Hematopoietic multipotent progenitor cell treated with erythropoietin and hydrocortisone succinate and interleukin-3 and kit ligand, for 4 days (in vitro differentiated cells): ENCODE measurements around the gene NAA60.

Experiments used
- DNase-seq: peaks from one replicate; pipeline ENCODE4 v3.0.0-alpha.2; 2015

NAA60 gene

DNA sequence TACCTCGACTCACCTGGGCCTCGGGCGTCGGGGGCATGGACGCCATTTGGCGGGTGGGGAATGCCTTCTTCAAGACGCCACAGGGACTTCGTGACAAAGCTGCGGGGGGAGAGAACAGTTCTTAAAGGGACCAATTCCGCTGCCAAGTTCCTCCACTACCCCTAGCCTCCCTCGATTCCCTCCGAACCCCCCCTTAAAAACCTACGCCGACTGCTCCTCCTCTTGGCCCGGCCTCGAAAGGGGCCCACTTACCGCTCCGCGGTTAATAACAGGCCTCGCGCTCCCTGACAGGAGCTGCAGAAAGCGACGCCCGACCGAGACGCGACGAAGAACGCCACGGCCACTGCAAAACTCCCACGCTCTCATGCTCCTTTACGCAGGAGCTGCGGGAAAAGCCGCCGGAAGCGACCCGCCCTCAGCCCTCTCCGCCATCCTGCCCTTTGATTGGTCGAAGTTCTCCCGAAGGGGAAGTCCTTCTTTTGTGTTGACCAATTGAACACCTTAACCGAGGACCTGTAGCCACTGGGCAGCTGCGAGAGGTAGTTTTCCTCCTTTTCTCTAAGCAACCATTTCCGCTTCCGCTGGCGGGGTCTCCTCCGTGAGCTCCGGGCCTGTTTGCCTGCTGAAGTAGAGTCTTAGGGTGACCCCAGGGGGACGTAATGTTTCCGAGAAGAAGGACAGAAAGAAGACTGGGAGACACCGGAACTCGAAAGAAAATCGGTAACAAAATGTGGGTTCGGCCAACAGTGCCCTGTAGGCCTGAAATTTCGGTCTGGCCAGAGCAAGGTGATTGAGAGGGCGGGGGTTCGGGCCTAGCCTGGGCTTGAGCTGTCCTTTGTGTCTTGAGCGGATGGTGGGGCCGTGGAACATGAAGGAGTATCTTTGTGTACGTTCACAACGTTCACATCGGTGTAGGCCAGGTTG, at the start of gene NAA60, which contains the start of gene ZNF597:
Gene NAA60, plus strand, starts transcription at position 573 of the 924 bp plus-strand sequence. CDS start 32,548 bp downstream, outside the sequence.
Gene ZNF597, minus strand, starts transcription at position 397 of the 924 bp plus-strand sequence. Its CDS starts 351 bp downstream, at position 46.
- peak; percentile 97 for DNase-seq

DNA sequence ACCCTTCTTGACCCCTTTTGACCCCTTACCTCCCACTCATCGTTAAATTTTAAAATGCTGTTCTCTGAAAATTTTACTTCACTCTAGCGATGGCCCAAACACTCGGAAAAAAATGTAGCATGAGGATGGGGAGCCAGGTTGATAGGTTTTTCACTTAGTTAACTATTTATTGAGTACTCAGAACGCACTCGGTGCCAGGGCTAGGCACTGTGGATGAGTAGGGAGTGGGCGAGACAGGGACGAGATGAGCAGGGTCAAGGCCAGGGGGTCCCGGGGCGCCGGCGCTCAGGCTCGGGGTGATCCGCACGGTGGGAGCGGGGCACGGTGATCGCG, 43.1 kb upstream of the NAA60 start:
- no peak for DNase-seq

DNA sequence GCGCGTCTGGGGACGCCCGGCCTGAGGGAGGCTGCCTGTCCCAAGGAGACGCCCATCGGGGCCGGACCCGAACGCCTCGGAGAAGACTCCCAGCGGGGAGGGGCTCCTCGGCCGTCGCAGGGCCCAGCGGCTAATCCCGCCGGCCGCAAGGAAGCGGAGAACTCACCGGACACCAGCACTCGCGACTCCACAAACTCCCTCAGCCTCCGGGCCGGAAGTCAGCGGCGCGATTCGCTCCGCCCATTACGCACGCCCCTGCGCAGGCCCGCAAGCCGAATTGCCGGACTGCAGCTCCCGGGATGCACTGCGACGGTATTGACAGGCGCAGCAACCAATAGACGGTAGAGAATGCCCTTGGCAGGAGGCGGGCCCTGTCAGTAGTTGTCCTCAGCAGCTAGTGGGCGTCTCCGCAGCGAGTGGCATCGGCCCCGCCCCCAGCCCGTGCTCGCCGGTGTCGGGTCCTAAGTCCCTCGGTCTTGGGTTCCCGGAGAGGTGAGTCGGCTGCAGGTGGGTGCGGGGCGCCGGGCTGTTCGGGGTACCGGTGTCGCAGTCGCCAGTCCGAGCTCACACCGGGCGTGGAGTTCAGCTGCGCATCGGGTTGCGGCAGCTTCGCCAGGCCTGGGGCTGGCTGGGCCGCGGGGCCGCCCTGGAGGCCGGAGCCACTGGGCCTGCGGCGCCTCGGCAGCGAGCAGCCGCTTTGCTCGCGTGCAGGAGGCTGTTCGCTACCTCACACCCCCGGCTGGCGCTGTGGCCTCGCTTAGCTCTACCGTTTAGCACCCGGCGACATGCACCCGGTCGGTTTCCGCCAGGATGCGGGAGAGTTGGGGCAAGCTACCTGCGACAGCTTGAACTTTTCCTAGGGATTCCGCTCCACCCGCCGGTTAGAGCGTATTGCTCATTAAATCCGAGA, 42.4 kb upstream of the NAA60 start, which contains the start of the genes ZNF174 and ZSCAN32:
Gene ZNF174, plus strand, starts transcription at position 437 of the 910 bp plus-strand sequence. CDS start 790 bp downstream, outside the sequence.
Gene ZSCAN32, minus strand, starts transcription at position 226 of the 910 bp plus-strand sequence. CDS start 3,447 bp downstream, outside the sequence.
- peak; percentile 99 for DNase-seq

DNA sequence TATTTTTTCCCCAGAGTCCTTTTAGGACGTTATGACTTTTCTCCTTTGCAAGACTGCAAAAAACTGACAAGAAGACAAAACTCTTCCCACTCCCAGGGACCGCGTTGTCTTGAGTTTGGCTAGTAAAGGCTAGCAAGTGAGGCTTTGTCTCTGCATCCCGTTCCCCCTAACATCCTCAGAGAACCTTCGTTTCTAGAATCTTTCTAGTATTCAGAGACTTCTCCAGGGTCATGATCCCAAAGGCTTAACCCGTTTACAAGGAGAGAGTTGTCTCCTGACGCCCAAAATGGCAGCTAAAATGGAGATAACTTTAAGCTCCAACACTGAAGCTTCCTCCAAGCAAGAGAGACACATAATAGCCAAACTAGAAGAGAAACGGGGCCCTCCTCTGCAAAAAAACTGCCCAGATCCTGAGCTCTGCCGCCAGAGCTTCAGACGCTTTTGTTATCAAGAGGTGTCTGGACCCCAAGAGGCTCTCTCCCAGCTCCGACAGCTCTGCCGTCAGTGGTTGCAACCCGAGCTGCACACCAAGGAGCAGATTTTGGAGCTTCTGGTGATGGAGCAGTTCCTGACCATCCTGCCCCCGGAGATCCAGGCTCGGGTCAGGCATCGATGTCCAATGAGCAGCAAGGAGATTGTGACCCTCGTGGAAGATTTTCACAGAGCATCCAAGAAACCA, 41.6 kb upstream of the NAA60 start:
- DNase-seq = peak; percentile 42

DNA sequence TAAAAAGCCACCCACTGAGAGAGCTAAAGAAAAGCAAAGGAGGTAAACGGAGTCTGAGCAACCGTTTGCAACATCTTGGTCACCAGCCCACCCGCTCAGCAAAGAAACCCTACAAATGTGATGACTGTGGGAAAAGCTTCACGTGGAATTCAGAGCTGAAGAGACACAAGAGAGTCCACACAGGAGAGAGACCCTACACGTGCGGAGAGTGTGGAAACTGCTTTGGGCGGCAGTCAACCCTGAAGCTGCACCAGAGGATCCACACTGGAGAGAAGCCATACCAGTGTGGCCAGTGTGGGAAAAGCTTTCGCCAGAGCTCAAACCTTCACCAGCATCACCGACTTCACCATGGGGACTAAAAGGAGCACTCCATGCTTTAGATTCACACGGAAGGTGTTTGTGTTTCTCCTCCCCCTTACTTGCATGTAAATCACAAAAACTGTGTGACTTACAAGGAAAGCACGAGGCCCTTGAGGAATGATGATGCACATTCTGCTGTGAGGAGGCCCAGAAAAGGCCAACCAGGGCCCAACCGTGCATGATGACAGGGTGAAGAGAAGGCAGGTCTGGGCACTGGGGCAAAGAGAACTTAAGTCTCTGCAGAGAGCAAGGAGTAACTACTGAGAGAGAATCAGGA, 34.8 kb upstream of the NAA60 start:
- DNase-seq = no peak

DNA sequence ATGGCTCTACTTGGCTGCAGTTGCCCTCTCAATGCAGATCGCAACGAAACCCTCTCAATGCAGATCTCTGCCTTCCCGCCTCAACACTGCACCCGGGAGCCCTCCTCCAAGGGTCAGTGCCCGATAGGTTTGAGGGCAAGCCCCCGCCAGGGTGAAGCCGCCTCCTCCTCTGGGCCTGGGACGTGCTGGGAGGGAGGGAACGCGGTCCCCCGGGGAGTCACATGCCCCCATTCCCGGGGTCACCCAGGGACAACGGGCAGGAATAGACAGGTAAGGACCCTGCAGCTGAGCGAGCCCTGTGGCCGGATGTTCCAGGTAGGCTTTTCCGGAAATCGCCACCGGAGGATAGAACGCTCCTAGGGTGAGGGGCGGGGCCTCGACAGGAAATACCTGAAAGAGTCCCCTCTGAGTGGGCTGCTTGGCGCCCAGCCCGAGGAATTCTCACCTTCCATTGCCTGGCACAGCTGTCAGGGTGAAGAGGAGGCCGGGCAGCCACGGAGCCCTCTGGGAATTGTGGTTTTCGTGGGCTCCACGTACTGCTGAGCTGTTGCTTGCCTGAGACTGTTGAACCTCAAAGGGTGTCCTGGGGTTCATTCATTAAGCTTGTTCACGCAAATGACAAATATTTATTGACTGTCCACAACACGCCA, 29.6 kb upstream of the NAA60 start:
- no peak for DNase-seq

DNA sequence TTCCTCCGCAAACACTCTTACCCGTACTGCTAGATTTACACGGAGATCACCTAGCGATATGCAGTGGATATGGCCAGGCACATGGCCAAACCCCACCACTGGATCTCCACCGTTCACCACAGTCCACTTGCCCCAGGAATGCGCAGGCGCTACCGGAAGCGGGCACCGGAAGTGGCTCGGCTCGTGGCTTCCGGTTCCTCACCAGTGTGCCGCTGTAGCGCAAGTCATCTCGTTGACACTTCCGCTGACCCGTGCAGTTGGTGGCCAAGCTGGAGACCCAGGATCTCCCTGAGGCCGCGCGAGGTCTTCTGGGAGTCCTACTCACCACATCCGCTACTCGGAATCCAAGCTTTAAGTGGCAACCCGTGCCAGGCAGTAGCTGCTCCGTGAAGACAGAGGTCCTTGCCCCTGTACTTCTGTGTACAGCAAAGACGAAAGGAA, 11.7 kb upstream of the NAA60 start:
- peak; percentile 85 for DNase-seq

DNA sequence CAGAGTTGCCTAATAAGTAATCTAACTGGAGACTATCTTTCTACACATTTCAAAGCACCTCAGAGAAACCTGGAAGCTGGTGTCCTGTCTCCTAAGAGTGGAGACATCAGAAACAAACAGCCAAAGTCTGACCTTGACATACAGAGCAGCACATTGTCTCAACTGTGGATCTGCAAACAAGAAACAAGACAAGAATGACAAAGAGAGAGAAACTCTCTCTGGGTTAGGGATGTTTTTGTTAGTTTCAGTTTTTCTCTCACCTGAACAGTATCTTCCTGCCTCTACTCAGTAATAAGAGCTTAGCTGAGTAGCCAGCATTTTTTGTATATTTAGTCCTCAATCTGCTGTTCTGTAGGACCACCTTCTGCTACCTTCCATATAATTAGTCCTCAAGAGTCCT, 9.1 kb upstream of the NAA60 start:
- DNase-seq = no peak

DNA sequence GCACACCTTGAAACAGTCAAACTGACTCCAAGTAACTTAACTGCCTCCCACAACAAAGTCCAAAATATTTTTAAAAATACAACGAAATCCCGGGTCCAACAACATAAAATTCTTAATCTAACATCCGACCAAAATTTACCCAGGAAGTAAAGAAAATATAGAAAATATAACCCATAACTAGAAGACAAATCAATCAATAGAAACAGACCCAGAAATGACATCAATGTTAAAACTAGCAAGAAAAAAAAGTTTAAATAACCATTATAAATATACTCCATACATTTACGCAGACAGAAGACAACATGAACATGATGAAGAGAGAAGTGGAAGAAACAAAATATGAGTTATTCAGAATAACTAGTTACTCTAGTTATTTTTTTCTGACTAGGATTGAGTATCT, 3.8 kb upstream of the NAA60 start:
- DNase-seq = no peak

DNA sequence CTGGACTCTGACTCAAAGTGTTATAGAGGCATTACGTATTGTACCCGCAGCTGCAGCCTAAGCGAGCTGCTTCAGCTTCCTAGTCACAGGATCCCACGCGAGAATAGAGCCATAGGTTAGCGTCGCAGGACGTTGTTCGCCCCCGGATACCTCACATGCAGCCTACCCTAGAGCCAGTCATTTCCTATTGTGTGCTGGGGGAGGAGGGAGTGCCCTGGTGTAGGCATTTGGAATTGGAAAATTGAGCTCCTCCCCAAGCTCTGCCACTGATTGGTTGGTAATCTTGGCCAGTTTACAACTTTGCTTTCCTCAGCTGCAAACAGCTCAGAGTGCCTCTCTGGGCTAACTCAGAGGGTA, 530 bp downstream of the NAA60 start:
- DNase-seq = peak; percentile 77

DNA sequence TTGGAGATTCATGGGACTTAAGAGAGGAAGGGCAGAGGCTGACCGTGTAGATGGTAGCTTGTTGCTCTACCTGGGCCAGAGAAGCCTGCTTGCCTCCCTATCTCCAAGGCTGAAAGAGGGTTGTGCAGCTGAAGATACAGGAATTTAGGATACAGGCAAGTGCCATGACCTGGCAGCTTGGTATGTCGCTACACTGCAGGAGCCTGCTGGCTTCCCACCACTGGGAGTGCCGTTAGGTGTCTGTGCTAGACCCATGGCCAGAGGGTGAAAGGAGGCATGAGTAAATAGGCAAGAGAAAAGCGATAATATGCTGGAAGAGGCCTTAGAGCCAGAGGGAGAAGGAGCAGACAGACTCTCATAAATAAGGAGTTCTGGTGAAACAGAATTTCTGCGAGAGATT, 10.6 kb downstream of the NAA60 start:
- no peak for DNase-seq

DNA sequence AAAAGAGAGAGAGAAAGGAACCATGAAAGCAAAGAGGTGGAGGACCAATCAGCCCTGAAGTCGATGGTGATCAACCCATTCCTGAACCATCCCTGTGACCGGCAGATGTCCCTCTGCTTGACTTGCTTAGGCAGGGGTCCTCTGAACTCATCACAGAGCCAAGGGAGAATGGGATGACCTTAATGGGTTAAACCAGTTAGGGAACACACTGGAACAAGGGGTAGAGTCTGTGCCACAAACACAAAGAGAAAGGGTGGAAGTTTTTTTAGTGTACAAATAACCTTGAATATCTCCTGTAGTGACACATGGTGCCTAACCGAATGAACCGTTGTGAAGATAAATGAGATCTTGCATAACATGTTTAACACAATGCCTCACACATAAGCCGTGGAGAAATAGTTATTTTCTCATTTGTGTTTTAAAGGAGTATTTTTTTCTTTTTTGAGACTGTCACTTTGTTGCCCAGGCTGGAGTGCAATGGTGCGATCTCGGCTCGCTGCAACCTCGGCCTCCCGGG, 11.2 kb downstream of the NAA60 start:
- DNase-seq = peak; percentile 35

DNA sequence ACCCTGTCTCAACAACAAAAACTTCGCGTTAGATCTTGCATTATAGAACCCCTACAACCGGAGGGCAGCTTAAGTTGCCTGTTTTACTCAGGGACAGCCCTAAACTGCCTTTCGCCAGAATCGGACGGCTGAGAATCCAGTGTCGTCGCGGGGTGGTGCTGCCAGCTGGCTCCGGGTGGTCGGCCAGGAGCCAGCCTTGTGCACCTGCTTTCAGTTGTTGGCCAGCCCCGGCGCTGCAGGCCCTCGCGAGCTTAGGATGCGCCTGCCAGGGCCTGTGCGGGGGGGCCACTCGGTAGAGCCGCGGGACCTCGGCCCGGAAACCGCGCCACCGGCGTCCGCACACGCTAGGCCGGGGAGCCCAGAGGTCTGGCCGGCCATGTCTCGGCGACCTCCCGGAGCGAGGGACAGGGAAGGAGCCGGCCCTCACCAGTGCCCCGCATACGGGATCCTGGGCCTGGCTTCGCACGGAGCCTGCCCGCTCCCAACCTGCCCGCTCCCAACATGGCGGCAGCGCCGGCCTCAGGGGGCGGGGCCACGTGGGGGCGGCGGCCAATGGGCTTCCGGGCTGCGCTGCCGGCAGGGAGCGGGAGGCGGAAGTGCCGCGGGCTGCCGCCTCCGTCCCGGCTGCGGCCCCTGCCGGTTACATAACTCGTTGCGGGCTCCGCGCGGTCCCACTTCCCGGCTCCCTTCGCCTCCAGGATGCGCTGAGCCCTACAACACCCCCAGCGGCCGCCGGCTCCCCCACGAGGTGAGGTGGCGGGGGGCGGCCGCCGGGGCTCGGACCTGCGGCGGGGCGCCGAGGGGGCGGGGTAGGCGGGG, 14.2 kb downstream of the NAA60 start:
- DNase-seq = peak; percentile 96

DNA sequence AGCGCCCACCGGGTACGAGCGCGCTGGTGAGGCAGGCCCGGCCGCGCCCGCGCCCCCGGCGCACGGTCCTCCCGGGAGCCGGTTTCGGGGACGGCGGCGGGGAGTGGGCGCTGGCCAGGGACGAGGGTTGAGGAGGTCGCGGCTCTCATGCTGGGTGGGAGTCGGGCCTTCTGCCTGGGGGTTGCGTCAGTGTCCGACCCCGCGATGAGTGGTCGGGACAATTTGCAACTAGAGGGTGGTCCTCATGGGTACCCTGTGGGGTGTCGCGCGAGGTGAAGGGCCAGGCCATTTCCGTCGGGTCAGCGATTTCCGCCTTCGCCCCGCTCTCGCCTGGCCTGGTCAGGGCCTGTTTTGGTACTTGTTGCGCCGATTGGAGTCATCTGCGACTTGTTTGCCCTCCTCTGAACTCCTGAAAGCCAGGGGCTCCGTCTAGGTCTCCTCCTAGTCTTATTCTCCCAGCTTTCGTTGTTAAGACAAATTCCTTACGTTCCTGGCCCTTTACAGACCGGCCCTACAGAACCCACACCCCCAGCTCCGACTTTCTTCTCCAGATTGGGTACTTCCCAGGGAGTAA, 14.9 kb downstream of the NAA60 start:
- DNase-seq = peak; percentile 27

DNA sequence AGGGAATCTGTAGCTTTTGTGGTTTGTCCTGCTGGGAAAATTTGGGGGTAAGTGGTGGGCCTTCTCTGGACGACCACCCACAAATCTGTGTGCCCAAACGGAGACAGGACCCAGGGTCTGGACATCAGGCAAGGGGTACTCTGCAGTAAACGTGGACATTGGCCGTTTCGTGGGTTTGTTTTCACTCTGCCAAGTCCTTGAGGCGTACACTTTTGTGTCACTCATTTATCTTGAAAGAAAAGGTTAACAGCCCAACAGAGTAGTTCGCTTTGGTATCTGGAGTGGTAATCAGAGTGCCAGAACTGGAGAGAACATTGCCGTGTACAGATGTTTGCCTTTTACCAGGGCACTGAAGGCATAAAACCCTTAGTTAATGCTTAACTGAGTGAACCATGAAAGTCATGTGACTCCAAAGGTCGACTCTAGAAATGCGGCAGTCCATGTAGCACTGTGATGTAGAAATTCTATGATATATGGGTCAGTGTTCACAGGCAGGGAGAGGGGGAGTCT, 15.4 kb downstream of the NAA60 start:
- DNase-seq = peak; percentile 64

DNA sequence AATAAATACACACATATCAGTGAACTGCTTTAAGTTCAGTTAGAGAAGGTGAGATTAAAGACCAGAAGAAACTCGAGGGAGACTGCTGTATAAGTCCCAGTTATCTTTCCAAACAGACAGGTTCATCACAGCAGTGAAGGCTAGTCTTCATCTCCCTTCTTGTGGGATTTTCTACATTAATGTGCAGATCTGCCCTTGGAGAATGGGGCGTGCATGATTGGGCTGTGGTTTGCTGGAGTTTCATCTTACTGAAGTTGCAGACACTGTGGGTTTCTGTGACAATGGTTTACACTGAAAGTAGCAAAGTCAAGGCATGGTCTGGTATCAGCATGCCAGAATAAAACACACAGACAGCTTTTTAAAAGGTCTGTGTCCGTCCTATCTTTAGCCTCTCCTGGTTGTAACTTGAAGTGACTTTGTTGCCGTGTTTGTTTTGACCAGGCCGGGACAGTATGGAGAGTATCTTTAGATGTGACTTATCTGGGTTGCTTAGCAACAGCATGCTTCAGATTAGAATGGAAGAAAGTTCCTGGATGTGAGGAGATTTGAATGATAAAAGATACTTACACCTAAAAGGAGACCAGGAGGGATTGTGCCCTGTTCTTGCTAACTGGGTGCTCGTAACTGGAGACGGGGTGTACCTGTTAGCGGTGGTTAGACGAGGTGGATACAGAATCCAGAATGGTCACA, 16.1 kb downstream of the NAA60 start:
- peak; percentile 85 for DNase-seq

DNA sequence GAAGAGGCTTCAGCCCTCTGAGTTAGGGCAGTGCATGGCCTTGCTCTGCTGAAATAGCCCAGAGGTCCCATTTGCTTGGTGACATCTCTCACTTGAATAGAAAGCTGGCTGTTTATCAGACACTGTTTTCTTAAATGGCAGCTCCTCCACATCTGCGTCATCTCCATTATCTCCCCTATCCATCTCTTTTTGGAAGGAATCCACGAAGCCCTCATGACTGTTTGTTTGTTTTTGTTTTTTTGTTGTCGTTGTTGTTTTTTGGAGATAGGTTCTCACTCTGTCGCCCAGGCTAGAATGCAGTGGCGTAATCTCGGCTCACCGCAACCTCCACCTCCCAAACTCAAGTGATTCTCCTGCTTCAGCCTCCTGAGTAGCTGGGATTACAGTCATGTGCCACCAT, 16.6 kb downstream of the NAA60 start:
- DNase-seq = no peak

DNA sequence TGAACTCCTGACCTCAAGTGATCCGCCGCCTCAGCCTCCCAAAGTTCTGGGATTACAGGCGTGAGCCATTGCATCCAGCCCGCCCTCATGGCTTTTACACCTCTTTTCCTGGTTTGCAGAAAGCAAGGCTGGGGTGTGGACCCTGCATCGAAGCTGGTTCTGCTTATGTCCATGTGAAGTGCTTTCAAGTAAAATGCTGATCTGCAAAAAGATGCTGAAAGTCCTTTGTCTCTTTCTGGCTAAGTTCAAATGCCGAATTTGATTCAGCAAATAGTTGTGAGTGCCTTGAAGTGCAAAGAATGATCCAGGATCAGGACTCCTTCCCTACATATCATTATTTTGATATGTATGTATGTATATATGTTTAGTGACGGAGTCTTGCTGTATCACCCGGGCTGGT, 17.1 kb downstream of the NAA60 start:
- DNase-seq = no peak

DNA sequence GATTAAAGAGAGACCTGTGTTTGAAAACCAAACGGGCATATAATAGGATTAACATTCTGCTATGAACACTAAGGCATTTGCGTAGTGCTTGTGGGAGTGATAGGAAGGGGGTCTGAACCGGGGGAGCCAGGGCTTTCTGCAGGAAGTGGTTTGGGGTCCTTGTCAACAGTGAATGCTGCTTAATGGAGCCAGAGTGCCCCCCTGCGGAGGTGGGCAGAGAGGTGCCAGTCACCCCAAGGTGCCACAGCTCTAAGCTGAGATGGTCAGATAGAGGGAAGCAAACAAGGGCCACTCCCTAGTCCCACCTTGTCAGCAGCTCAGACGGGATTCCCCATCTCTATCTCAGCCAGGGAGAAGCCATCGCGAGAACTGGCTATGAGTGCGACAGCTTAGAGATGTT, 17.7 kb downstream of the NAA60 start:
- DNase-seq = peak; percentile 76
